B cell (primary cell): Measurements from ENCODE around the gene HOXB9. TPM values are rescaled to one million over a fixed set of nuclear protein-coding genes. Genes with fewer than 3 reads are reported as not detected.

Experiments
- ATAC-seq: fragments of 200-7000 bp; cut with Tn5 transposase; one replicate; pipeline ENCODE4 v1.10.0; 2021; ENCODE audit warnings: low read depth, mild to moderate bottlenecking, moderate number of reproducible peaks, moderate library complexity
- CTCF ChIA-PET: fragments of 350-600 bp; sonication (Branson Sonifier 250); formaldehyde crosslinking; loops from one replicate; lab custom pipeline; 2021; ENCODE audit warnings: antibody characterized with exemption, inconsistent platforms; lab: Charles Lee
- POLR2A ChIA-PET: fragments of 350-600 bp; sonication (Branson Sonifier 250); formaldehyde crosslinking; loops from one replicate; lab custom pipeline; 2021; ENCODE audit warnings: antibody characterized with exemption; lab: Charles Lee
- DNase-seq: peaks from one replicate; pipeline ENCODE4 v3.0.0; 2013
- H2AFZ ChIP-seq: 2 replicates; pipeline ENCODE4 v1.6.1; 2012; ENCODE audit warnings: mild to moderate bottlenecking, low read depth, low read length; ENCODE audit not compliant: insufficient read depth, poor library complexity, severe bottlenecking
- H3K27ac ChIP-seq, 2 donors: 1 replicate in 1 of 2; 2 replicates in 1 of 2; pipeline ENCODE4 v1.5.1; 2012 to 2013; ENCODE audit warnings: low read length in 2 of 2, mild to moderate bottlenecking in 2 of 2, moderate library complexity in 1 of 2
- H3K27me3 ChIP-seq, 4 experiments: fragments of 200-600 bp in 1 of 4; sonication (generic) in 1 of 4; replicated peaks in 1 of 4; 1 replicate in 2 of 4; 2 replicates in 2 of 4; pipeline versions ENCODE4 v1.6.1 to v1.7.0; 2013 to 2016; ENCODE audit warnings: low read length in 3 of 4, mild to moderate bottlenecking in 2 of 4, mixed read lengths in 1 of 4, moderate library complexity in 1 of 4; ENCODE audit not compliant: insufficient read depth in 4 of 4, control insufficient read depth in 3 of 4; ENCODE audit errors: control extremely low read depth in 1 of 4
- H3K36me3 ChIP-seq, 2 experiments: replicated peaks in 1 of 2; 1 replicate in 1 of 2; 2 replicates in 1 of 2; pipeline versions ENCODE4 v1.6.1 to v1.7.1; 2013; ENCODE audit warnings: low read length in 1 of 2; ENCODE audit not compliant: insufficient read depth in 2 of 2, control insufficient read depth in 1 of 2; ENCODE audit errors: control extremely low read depth in 1 of 2, extremely low read depth in 1 of 2
- H3K4me1 ChIP-seq, 2 donors: fragments of 200-600 bp in 1 of 2; sonication (generic) in 1 of 2; 1 replicate in 1 of 2; 2 replicates in 1 of 2; pipeline versions ENCODE4 v1.5.1 to v1.6.1; 2013 to 2017; ENCODE audit warnings: low read length in 2 of 2; ENCODE audit not compliant: control insufficient read depth in 2 of 2, insufficient read depth in 2 of 2
- H3K4me2 ChIP-seq: replicated peaks from 2 replicates; pipeline ENCODE3; 2012; ENCODE audit warnings: mild to moderate bottlenecking, low read depth, low read length; ENCODE audit not compliant: poor library complexity, severe bottlenecking
- H3K4me3 ChIP-seq, 5 experiments: fragments of 200-600 bp in 1 of 5; sonication (generic) in 1 of 5; 1 replicate in 3 of 5; 2 replicates in 2 of 5; pipeline versions ENCODE4 v1.5.1 to v1.7.0; 2011 to 2016; ENCODE audit warnings: low read length in 4 of 5, mild to moderate bottlenecking in 4 of 5, low read depth in 2 of 5, control low read depth in 1 of 5, moderate library complexity in 1 of 5; ENCODE audit not compliant: insufficient read depth in 1 of 5; ENCODE audit errors: control extremely low read depth in 1 of 5, extremely low read depth in 1 of 5
- H3K79me2 ChIP-seq: fragments of 200-600 bp; sonication (generic); one replicate; pipeline ENCODE4 v1.6.0; 2016; ENCODE audit warnings: low read length; ENCODE audit not compliant: control insufficient read depth, insufficient read depth
- H3K9ac ChIP-seq: fragments of 200-600 bp; sonication (generic); 2 replicates; pipeline ENCODE4 v1.6.1; 2017; ENCODE audit warnings: mild to moderate bottlenecking, low read length, moderate library complexity
- H3K9me3 ChIP-seq, 3 donors: one replicate each; pipeline versions ENCODE4 v1.6.1 to v1.7.1; 2013; ENCODE audit warnings: low read length in 2 of 3; ENCODE audit not compliant: control insufficient read depth in 2 of 3, insufficient read depth in 1 of 3; ENCODE audit errors: control extremely low read depth in 1 of 3
- H4K20me1 ChIP-seq: 2 replicates; pipeline ENCODE4 v1.6.0; 2012; ENCODE audit warnings: mild to moderate bottlenecking, low read length; ENCODE audit not compliant: insufficient read depth, control insufficient read depth, poor library complexity, severe bottlenecking
- H3K27ac Mint-ChIP-seq: one replicate; pipeline ENCODE4 v1.8.0; 2021; ENCODE audit warnings: mixed read lengths
- H3K27me3 Mint-ChIP-seq: one replicate; pipeline ENCODE4 v1.8.0; 2021; ENCODE audit warnings: mixed read lengths
- H3K4me1 Mint-ChIP-seq: one replicate; pipeline ENCODE4 v1.8.0; 2021; ENCODE audit warnings: mixed read lengths
- H3K4me3 Mint-ChIP-seq: one replicate; pipeline ENCODE4 v1.8.0; 2021; ENCODE audit warnings: mixed read lengths
- H3K9me3 Mint-ChIP-seq: one replicate; pipeline ENCODE4 v1.8.0; 2022; ENCODE audit warnings: mixed read lengths; ENCODE audit not compliant: insufficient read depth
- CTCF ChIP-seq: fragments of 200-600 bp; IDR thresholded peaks from one replicate; pipeline ENCODE4 v1.8.0; 2022; ENCODE audit warnings: antibody characterized with exemption, mild to moderate bottlenecking
- EZH2 ChIP-seq: IDR thresholded peaks from 2 replicates; pipeline ENCODE4 v1.6.1; 2012; ENCODE audit warnings: borderline replicate concordance, low read depth, mild to moderate bottlenecking, moderate library complexity, low read length; ENCODE audit not compliant: insufficient read depth, poor library complexity, severe bottlenecking
- WGBS: methylation state at CpG from one replicate; pipeline ENCODE4 v1.1.5; 2013; ENCODE audit warnings: missing lambda C conversion rate; ENCODE audit not compliant: insufficient coverage; 5-methylcytosine and 5-hydroxymethylcytosine counted together
- intact Hi-C: fragments of 100-400 bp; cut with micrococcal nuclease; formaldehyde crosslinking; loops from one replicate; pipeline ENCODE4 v1.10.0; 2022
- polyA plus RNA-seq: library from polyadenylated mRNA; depleted of rRNA; stranded (reverse); fragments of >200 nt; gene quantifications from 2 replicates; pipeline ENCODE4 v1.2.3, GENCODE V29; 2012
- total RNA-seq, 2 donors: library from RNA; stranded (reverse); fragments of 120-200 nt in 1 of 2; gene quantifications; 1 replicate in 1 of 2; 2 replicates in 1 of 2; pipeline versions ENCODE4 v1.2.3 to v1.2.4, GENCODE V29; 2013 to 2022

Gene HOXB9
- total and polyA plus RNA-seq, 2 donors (not counting 1 experiment from before 2014, with no cell fraction given), result 0.07 TPM; not detected in 1

DNA sequence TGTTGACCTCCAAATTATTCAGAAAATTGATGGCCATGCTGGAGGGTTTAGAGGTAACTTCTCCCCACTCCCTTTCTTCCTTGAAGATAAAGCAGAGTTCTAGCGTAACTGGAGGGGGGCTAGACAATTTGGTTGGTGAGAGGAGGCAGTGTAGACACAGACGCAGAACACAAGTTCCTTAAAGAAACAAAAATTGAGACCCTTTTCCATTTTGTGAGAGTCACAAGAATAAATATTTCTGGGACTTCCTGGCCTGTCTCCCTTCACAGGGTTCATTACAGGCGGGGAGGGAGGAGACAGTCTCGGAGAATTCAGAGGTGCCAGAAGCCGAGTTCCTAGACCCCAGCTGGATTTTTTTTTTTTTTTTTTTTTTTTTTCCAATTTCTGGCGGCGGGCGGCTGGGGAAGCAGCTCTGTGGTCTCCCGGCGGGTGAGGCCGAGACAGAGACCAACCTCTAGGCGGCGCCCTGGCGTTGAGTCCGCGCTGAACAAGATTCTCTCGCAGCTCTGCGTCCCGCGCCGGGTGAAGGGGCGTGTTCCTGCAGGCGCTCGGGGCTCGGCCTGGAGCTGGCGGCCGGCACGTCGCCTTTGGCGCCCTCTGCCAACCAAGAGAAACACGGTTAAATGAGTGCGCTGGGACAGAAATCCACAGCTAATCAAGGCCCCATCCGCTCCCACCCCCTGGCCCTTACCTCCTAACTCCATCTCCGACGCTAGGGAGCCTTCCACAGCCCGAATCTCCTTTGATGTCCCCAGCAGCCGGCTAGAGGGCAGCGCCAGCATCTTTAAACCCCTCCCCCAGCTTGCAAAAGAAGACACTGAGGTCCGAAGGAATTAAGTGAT lies 10.2 kb upstream of the HOXB9 start:
- peak; percentile 62 for ATAC-seq
- 3% methylated on average over 35 of the region's 39 CpGs for WGBS
- H3K9me3 Mint-ChIP-seq, result no peaks in the 10 kb centered on the region
- no peak overlapping the region for H3K27ac Mint-ChIP-seq
- H3K4me1 ChIP-seq, result peaks cover 20 to 38% of the 10 kb centered on the region in 2 donors
- peak overlapping the region; percentile 36 for H2AFZ ChIP-seq
- no peaks in the 10 kb centered on the region for H4K20me1 ChIP-seq
- H3K4me2 ChIP-seq, result peak overlapping the region; percentile 54
- no peak overlapping the region for H3K27ac ChIP-seq
- TF ChIP-seq EZH2 (peak; percentile 31), CTCF (peak; percentile 74)
- peaks cover 15% of the 10 kb centered on the region for H3K4me1 Mint-ChIP-seq
- intact Hi-C loops, result no loop called here
- peak; percentile 66 for DNase-seq
- CTCF ChIA-PET, result interaction anchor here (0.7 to 2.4 kb wide), 11 partner anchors 10 to 794 kb away, joined by 3 to 9 read pairs (median 5); partner anchors contain the start of gene HOXB9
- no peak overlapping the region for H3K4me3 Mint-ChIP-seq
- no peaks in the 10 kb centered on the region for H3K79me2 ChIP-seq
- peaks cover 0 to 86% (median 55%) of the 10 kb centered on the region in 4 experiments for H3K27me3 ChIP-seq
- POLR2A ChIA-PET, result interaction anchor here (0.6 kb wide), 1 partner anchor 26 kb away, joined by 4 read pairs; no protein-coding TSS in a partner anchor
- no peaks in the 10 kb centered on the region for H3K36me3 ChIP-seq
- peaks cover 84% of the 10 kb centered on the region for H3K27me3 Mint-ChIP-seq
- H3K9me3 ChIP-seq, result peaks cover 0 to 16% (median 0%) of the 10 kb centered on the region in 3 donors
- H3K4me3 ChIP-seq, result no peak overlapping the region
- H3K9ac ChIP-seq, result no peak overlapping the region
